HG02840 (cell line): Measurements from ENCODE around the gene IL17REL.

Experiments
- ATAC-seq: cut with Tn5 transposase; IDR thresholded peaks from one replicate; pipeline ENCODE4 v1.9.1; 2021; ENCODE audit warnings: mild to moderate bottlenecking, moderate library complexity, moderate number of reproducible peaks; ENCODE audit not compliant: unreplicated experiment, low FRiP score

Gene IL17REL

GRCh38 chr22:50012211-50013181 is at the start of gene IL17REL:
IL17REL (minus strand) TSS chr22:50012765; CDS start chr22:50012646, 119 bp downstream.
- ATAC-seq: no peak

- ATAC-seq: no peak
Observed at GRCh38 chr22:50061824-50062355, 49.3 kb upstream of the IL17REL start.

GRCh38 chr22:50061141-50061823 is 48.7 kb upstream of the IL17REL start:
- no peak for ATAC-seq

- ATAC-seq: no peak
Observed at GRCh38 chr22:50060441-50061140, 48.0 kb upstream of the IL17REL start.

- no peak for ATAC-seq
Observed at GRCh38 chr22:50059881-50060262, 47.3 kb upstream of the IL17REL start.

GRCh38 chr22:50058906-50059880 is 46.6 kb upstream of the IL17REL start:
- ATAC-seq: no peak

GRCh38 chr22:50058061-50058905 is 45.7 kb upstream of the IL17REL start, which contains the start of gene TTLL8:
TTLL8 (minus strand) TSS chr22:50058298.
- ATAC-seq: no peak

GRCh38 chr22:50057278-50058060 is 44.9 kb upstream of the IL17REL start:
- ATAC-seq: no peak

GRCh38 chr22:50056214-50056972 is 43.8 kb upstream of the IL17REL start:
- ATAC-seq: no peak

GRCh38 chr22:50053861-50054260 is 41.3 kb upstream of the IL17REL start:
- ATAC-seq: no peak

GRCh38 chr22:50051930-50052329 is 39.4 kb upstream of the IL17REL start:
- no peak for ATAC-seq

GRCh38 chr22:50049299-50050195 is 37.0 kb upstream of the IL17REL start:
- no peak for ATAC-seq

- ATAC-seq: no peak
Observed at GRCh38 chr22:50048836-50049235, 36.3 kb upstream of the IL17REL start.

GRCh38 chr22:50048061-50048765 is 35.6 kb upstream of the IL17REL start:
- ATAC-seq: no peak

- no peak for ATAC-seq
Observed at GRCh38 chr22:50047346-50047745, 34.8 kb upstream of the IL17REL start.
